ENCODE data around the gene GUCY1A1.

- TF ChIP-seq POLR2A (IDR thresholded peaks at IDR 0.05) (no peak), CTCF (IDR thresholded peaks at IDR 0.05) (no peak), POLR2AphosphoS5 (IDR thresholded peaks at IDR 0.05) (no peak), EP300 (IDR thresholded peaks at IDR 0.05; ENCODE audit: low read depth) (no peak)
Observed at GRCh38 chr4:155678011-155678410, 11.4 kb downstream of the GUCY1A1 start.
